ENCODE measurements around the gene TLE6.
"Not testable (repeated sequence)": the region's sequence is repeated elsewhere in the genome, so short reads cannot be mapped to it uniquely, and the experiment has no call there.

Gene TLE6

GRCh38 chr19:3004522-3004921 lies 27.2 kb downstream of the TLE6 start:
- DNase-seq (ENCODE audit: low read depth) = no peak

DNA sequence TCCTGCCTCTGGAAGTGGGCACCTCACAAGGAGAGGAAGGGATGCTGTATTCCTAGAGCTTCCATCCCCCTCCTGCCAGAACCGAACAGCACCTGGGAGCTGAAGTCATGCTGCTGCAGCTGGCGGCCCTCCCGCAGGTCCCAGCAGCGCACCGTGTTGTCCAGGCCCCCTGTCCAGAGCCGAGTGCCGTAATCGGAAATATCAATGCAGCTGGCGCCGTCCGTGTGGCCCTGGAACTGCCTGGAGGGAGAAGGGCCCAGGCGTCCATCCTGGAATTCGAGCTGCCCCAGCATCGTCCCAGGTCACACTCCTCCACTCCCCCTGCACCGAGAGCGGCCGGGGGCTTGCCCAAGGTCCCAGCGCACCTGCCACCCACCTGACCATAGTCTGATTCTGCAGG lies 28.0 kb downstream of the TLE6 start:
- DNase-seq (ENCODE audit: low read depth) = no peak

DNA sequence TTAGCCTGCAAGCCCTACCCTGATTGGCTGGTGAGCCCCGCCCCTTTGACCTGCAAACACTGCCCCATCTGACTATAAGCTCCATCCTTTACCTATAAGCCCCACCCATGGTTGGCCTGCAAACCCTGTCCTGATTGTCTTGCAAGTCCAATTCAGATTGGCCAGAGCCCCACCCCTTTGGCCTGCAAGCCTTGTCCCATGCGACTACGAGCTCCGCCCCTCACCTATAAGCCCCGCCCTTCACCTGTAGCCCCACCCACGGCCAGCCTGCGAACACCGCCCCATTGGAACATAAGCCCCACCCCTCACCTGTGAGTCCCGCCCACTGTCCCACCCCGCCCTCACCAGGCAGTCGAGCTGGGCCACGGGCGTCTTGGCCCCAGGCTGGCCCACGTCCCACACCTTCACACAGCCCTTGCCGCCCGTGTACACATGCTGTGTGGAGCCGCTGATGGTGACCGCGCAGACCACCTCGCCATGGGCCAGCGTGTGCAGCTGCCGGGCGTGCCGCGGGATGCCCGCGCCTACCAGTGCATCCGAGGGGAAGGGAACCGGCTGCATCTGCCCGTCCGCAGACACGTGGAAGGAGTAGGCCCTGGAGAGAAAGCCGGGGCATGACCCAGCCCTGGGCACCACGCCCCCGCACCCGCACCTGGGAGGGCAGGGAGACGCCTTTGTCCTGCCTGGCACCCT lies 28.9 kb downstream of the TLE6 start:
- DNase-seq (ENCODE audit: low read depth) = no peak

GRCh38 chr19:3007975-3008374 lies 30.6 kb downstream of the TLE6 start:
- no peak for DNase-seq (ENCODE audit: low read depth)

GRCh38 chr19:3008994-3009393 lies 31.6 kb downstream of the TLE6 start:
- no peak for DNase-seq (ENCODE audit: low read depth)

DNA sequence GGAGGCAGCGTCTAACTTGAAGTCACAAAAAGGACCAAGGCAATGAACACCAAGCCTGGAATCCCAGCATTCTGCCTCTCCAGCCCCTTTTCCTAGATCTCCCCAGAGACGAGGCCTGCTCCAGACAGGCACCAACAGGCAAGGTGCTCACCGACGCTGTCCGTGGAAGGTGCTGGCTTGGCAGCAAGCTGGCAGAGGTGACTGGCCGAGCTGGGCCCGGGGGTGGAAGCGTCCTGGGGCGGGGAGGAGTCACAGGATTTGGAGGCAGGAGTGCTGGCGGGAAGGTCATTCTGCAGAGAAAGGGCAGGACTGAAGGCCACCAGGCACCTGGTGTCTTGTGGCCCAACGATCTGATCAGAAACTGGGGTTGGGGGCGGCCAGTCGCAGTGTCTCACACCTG lies 33.5 kb downstream of the TLE6 start:
- DNase-seq (ENCODE audit: low read depth) = no peak

DNA sequence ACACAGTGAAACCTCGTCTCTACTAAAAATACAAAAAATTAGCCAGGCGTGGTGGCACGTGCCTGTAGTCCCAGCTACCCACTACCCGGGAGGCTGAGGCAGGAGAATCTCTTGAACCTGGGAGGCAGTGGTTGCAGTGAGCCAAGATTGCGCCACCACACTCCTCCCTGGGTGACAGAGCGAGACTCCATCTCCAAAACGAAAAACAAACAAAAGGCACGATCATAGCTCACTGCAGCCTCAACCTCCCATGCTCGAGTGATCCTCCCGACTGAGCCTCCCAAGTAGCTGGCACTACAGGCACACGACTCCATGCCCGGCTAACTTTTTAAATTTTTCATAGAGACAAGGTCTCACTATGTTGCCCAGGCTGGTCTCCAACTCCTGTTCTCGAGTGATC lies 34.7 kb downstream of the TLE6 start:
- DNase-seq (ENCODE audit: low read depth) = not testable (repeated sequence)

DNA sequence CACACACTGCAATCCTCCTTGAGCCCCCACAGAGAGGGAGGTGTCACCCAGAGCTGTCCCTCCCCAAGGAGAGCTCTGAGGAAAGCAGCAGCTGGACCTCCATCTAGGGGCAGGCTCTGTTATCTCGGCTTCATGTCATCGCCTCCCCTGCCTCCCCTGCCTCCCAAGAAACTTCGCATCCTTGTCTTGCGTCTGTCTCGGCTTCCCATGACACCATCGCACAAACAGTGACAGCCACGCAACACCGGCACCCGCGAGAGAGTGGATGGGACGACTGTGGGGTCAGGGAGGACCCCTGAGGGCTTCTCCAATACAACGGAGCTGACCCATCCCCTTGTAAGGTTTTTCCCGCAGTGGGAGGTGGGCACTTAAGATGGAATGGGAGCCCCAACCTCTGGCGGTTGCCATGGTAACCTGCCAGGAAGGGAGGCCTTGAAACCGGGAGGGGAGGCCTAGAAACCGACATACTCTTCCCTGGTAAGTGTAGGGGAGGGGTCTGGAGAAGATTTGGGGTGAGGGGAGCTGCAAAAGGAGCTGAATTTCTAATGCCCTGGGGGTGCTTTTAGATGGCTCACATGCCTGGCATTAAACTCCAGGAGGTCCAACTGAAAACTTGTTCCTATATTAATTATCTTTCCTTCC lies 35.4 kb downstream of the TLE6 start:
- no peak for DNase-seq (ENCODE audit: low read depth)

DNA sequence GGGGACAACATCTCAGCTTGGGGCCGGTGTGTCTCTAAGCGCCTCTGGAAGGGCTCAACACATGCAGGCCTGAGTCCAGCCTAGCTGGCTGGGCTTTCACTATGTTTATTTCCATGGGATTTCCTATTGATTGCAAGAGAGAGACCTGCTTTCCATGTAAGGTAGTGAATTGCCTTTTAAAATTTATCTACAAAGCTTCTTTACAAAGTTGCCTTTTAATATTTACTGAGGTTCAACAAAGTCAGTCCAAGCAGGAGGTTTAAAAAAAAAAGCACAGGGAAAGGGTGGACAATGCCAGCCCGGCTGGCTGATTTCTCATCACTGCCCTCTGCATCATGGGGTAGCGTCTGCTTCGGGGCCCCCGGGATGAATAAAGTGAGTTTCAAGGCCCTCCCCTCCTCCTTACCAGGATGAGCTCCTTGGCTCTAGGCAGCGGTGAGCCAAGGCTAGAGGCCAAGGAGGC lies 35.9 kb downstream of the TLE6 start:
- no peak for DNase-seq (ENCODE audit: low read depth)

DNA sequence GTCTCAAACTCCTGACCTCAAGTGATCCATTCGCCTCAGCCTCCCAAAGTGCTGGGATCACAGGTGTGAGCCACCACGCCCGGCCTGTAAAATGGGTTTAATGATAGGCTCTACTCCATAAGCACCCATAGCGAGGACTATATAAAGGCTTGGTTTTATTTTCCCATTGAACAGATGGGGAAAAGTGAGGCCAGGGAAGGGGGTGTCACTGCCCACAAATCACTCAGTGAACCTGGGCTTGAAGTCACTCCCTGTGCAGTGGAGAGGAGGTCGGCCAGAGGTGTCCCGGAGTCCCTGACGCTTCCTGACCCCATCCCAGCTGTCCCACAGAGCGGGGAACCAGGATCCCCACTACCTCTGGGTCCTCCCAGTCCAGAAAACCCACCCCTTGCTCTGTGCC lies 36.8 kb downstream of the TLE6 start:
- DNase-seq (ENCODE audit: low read depth) = no peak

GRCh38 chr19:3015126-3016057 lies 38.0 kb downstream of the TLE6 start:
- DNase-seq (ENCODE audit: low read depth) = no peak

DNA sequence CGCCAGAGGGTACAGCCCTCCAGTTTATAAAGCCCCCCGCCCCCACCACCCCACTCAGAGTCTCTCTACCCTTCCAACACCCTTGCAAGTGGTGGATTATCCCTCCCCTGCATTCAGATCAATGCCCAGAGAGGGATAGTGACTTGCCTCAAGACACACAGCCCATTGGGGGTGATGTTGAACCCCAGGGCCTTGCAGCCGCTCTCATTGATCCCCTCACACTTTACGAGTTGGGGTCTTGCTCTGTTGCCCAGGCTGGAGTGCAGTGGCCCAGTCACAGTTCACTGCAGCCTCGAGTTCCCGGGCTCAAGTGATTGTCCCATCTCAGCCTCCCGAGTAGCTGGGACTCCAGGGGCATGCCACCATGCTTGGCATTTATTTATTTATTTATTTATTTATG lies 40.6 kb downstream of the TLE6 start:
- DNase-seq (ENCODE audit: low read depth) = no peak

DNA sequence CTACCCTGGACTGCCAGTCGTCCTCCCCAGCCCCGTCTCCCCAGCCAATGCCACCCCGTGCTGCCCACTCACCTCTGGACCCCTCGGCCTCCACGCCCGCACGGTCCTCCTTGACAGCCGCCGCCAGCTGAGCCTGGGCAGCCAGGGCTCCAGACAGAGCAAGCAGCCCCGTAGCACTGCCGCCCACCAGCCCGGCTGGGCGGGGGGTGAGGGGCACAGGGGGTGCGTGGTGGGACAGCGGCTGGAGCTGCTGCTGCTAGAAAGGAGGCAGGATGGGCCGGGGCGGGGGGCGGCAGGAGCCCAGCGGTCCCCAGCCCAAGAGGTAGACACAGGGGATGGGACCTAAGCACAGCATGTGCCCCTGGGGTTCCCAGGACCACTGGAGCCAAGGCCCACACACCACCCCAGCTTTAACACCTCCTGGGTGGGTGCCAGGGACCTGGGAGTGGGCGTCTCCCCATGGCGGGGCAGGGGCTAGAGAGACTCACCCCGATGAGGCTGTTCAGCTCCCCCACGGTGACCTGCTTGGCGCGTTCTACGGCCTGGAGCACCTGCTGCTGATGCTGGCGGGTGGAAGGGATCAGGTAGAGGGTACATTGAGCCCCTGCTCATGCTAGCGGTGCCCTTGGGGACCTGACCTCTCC lies 42.0 kb downstream of the TLE6 start:
- no peak for DNase-seq (ENCODE audit: low read depth)

DNA sequence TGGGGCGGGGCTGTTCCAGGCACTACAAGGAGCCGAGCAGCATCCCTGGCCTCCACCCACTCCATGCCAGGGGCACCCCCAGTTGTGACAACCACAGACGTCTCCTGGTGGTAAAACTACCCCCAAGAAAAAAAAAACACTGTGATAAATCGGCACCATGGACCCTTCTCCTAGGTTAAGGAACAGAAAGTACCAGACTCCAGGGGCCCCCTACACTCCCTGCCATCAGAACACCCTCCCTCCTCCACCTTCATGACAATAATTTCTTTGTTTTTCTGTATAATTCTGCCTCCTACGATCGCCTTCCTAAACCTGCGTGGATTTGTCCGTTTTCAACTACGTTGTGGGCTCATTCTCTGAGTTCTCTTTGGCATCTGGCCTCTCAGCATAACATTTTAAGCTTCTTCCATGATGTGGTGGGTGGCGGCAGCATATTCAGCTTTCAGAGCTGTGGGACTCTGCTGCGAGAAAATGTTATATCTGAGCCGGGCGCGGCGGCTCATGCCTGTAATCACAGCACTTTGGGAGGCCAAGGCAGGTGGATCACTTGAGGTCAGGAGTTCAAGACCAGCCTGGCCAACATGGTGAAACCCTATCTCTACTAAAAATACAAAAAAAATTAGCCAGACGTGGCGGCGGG lies 43.1 kb downstream of the TLE6 start:
- DNase-seq (ENCODE audit: low read depth) = no peak

DNA sequence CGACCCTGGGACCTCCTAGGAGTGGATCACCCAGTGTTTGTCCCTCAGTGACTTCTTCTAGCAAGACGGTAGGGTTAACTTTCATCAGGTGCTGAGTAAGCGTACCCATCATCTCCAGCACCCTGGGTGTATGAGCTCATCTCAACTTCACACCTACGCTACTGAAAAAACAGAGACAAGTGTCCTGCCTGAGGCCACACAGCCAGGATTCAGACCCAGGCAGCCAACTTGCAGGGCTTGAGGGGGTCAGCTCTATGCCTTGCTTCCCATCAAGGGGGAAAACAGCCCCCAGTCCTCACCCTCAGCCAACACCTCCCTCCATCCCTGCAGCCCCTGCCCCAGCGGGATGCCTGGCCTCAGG lies 47.1 kb downstream of the TLE6 start:
- no peak for DNase-seq (ENCODE audit: low read depth)

GRCh38 chr19:3024870-3025548 lies 47.6 kb downstream of the TLE6 start:
- no peak for DNase-seq (ENCODE audit: low read depth)

GRCh38 chr19:3025549-3025886 lies 48.2 kb downstream of the TLE6 start:
- DNase-seq (ENCODE audit: low read depth) = no peak

DNA sequence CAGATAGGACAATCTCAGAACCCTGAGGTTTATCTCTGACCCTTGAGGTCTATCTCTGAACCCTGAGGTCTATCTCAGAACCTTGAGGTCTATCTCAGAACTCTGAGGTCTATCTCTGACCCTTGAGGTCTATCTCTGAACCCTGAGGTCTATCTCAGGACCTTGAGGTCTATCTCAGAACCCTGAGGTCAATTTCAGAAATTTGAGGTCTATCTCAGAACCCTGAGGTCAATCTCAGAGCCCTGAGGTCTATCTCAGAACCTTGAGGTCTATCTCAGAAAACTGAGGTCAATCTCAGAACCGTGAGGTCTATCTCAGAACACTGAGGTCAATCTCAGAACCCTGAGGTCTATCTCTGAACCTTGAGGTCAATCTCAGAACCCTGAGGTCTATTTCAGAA lies 49.4 kb downstream of the TLE6 start:
- no peak for DNase-seq (ENCODE audit: low read depth)

DNA sequence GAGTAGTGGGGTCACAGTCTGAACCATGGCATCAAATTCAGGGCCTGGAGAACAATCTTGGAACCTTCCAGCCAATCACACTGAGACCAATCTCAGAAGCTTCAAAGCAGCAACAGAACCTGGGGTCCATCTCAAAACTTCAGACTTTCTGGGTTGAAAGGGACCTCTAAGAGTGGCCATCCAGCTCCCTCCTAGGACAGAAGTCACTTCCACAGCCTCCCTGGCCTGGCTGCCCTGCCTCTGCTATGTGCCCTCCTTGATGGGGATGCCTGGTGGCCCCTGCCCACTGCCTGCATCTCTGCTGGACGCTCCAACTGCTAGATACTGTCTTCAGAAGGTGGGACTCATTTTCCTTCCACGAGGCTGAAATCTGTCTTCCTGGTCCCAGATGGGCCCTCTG lies 49.9 kb downstream of the TLE6 start:
- DNase-seq (ENCODE audit: low read depth) = no peak

- DNase-seq (ENCODE audit: low read depth) = no peak
Observed at GRCh38 chr19:3027981-3028304, 50.6 kb downstream of the TLE6 start.

DNA sequence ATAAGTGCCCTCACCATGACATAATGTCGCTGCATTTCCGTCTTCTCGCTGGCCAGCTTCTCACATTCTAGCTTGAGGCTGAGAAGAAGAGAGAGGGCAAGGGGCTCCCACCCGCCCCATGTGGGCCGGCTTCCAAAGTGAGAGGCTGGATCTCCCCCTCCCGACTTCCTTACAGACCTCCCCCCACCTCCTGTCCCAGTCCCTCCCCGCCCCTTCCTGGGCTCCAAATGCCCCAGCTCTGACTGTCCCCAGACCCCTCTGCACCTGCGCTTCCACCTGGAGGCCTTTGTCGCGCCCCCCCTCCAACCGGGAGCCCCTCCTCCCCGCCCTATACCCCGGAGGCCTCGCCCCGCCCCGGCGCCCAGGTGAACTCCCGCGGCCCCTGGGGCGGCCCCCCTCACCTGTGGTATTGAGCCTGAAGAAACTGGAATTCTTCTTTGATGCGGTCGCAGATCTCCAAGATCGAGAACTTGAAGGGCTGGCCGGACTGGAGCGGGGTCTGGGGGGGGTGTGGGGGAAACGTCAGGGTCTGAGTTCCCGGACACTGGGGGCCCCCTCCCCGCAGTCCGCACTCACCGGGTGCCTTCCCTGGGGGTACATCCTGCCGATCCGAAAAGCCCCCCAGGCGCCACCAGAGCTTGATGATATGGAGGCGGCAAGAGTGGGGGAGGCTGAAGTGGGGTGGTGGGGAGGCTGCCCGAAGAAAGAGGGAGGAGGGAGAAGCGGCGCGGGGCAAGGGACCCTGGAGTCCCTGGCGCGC lies 51.1 kb downstream of the TLE6 start:
- no peak for DNase-seq (ENCODE audit: low read depth)
